Measurements from ENCODE around the gene PTGES. TPM values are rescaled to one million over a fixed set of nuclear protein-coding genes. Genes with fewer than 3 reads are reported as not detected.

Gene PTGES
- total RNA-seq, 2 experiments from 2014 or later = not detected

DNA sequence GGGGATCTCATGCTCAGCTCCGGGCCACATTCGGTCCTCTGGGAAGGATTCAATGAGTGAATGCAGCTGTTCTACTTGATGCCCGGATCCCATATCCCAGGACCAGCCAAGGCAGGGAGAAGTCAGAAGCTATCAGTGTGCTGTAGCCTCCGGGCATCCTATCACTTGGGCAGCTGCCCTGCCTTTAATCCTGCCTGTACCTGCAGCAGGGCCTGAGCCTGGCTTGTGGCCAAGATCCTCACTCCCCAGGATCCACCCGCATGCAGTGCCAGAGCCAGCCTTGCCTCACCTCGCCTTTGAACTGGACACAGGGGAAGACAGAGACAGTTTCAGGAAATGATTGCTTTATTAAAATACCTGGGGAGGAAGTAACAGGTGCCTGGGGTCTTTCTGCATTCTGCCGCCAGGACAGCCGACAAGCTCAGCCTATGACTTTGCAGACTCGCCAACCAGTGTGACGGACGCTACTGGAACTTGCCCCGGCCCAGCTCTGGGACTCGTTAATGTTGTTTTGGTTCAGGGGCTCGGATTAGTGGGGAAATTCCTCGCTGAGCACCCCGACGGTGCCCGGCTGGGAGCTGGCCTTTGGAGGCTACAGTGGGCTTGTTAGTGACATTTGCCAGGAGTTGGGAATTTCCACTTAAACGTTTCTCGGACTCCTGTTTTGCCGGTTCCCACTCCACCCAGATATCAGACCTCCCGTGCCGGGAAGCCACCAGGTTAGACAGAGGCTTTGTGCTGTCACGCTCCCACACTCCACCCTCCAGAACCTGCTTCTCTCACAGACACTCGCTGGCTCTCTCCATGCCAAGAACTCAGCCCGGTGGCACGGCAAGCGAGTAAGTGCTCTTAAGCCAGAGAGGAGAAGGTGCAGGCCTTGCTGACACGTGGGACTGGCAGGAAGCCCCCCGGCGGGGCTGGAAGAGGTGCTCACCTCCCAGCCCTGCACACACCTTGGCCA, 721 bp downstream of the PTGES start:
- CTCF ChIA-PET = interaction anchor here (1.3 to 1.7 kb wide), 3 partner anchors 11 to 38 kb away, joined by 4 to 5 read pairs (median 5); no protein-coding TSS in a partner anchor
- POLR2A ChIA-PET = no interaction called here

GRCh38 chr9:129750013-129750638, 2.7 kb downstream of the PTGES start:
- ChIA-PET POLR2A (interaction anchor here (0.6 kb wide), 1 partner anchor 37 kb away, joined by 3 read pairs; no protein-coding TSS in a partner anchor), CTCF (interaction anchor here (0.7 to 1.1 kb wide), 3 partner anchors 12 to 180 kb away, joined by 3 to 6 read pairs (median 4); no protein-coding TSS in a partner anchor)

GRCh38 chr9:129749575-129749974, 3.3 kb downstream of the PTGES start:
- ChIA-PET CTCF (interaction anchor here (0.7 to 1.1 kb wide), 3 partner anchors 12 to 179 kb away, joined by 3 to 6 read pairs (median 4); no protein-coding TSS in a partner anchor), POLR2A (interaction anchor here (0.6 kb wide), 1 partner anchor 59 kb away, joined by 3 read pairs; no protein-coding TSS in a partner anchor)

DNA sequence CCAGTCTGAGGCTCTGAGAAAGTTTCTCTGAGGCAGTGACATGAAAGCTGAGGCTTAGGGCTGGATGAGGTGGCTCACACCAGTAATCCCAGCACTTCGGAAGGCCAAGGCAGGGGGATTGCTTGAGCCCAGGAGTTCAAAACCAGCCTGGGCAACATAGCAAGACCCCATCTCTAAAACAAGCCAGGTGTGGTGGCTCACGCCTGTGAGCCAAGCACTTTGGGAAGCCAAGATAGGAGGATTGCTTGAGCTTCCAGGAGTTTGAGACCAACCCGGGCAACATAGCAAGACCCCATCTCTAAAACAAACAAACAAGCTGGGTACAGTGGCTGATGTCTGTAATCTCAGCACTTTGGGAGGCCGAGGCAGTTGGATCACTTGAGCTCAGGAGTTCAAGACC, 3.8 kb downstream of the PTGES start:
- ChIA-PET POLR2A (interaction anchor here (0.6 kb wide), 1 partner anchor 59 kb away, joined by 3 read pairs; no protein-coding TSS in a partner anchor), CTCF (interaction anchor here (1.1 kb wide), 1 partner anchor 22 kb away, joined by 6 read pairs; no protein-coding TSS in a partner anchor)

GRCh38 chr9:129748249-129748648, 4.6 kb downstream of the PTGES start:
- CTCF ChIA-PET = no interaction called here
- POLR2A ChIA-PET = no interaction called here

- ChIA-PET POLR2A (no interaction called here), CTCF (interaction anchor here (1.2 kb wide), 1 partner anchor 9 kb away, joined by 3 read pairs; no protein-coding TSS in a partner anchor)
These were observed 6.6 kb downstream of the PTGES start for GRCh38 chr9:129746092-129746777.

DNA sequence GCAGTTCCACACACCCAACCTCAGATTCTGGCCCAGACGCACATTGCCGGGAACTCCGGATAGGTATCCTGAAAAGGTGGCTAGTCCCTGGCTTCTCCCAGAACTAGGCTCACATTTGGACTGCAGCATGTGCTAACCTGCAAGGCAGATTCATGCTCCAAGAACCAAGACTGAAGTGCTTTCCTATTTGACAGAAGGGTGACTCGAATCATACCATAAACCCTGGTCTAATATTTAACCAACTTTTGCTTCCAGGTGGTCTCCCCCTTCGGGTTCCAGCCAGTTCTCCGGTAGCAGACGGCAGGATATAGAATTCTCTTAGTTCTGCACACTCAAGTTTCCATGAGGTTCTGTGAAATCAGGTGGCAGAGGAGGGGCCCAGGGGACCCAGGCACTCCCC, 7.6 kb downstream of the PTGES start:
- POLR2A ChIA-PET = no interaction called here
- CTCF ChIA-PET = interaction anchor here (1.2 kb wide), 1 partner anchor 8 kb away, joined by 3 read pairs; no protein-coding TSS in a partner anchor

DNA sequence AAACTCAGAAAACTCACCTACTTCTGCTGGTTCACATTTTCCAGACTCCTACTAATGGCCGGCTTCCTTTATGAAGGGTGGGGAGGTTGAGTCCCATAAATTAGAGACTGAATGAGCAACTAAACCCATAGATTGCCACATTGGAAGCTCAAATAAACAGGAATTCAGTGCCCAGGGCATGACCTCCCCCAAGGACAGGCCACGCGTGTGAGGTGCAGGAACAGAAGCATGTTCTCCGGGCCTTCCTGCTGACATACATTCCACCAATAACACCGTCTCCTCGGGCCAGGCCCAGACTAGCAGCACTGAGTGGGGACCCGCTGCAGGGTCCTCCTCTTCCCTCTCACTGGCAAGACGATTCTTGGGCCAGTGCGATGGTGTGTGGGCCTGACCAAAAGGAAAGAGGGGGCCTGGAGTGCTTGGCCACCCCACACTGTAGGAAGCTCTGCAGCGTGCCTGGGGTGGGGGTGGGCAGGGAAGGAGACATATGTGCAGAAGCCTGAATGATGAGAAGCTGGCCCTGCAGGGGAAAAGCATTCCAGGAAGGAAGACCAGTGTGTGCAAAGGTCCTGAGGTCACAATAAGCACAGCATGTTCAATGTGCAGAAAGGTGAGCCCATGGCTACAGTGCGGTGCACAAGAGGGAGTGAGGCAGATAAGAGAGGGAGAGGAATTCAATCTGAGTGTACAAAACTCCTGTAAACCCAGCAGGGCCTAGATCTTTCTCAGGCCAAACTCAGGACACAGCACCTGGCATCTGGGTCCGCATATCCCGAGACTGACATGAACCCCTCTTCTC, 12.0 kb downstream of the PTGES start:
- ChIA-PET CTCF (interaction anchor here (0.6 to 4.4 kb wide), 3 partner anchors 43 to 1275 kb away, joined by 3 to 35 read pairs (median 25); no protein-coding TSS in a partner anchor), POLR2A (interaction anchor here (0.6 kb wide), 2 partner anchors 36 to 496 kb away, joined by 4 to 5 read pairs; no protein-coding TSS in a partner anchor)

GRCh38 chr9:129740174-129740573, 12.7 kb downstream of the PTGES start:
- CTCF ChIA-PET = interaction anchor here (0.6 to 4.4 kb wide), 4 partner anchors 13 to 50 kb away, joined by 3 to 35 read pairs (median 26); no protein-coding TSS in a partner anchor
- POLR2A ChIA-PET = interaction anchor here (0.6 kb wide), 1 partner anchor 496 kb away, joined by 5 read pairs; no protein-coding TSS in a partner anchor

DNA sequence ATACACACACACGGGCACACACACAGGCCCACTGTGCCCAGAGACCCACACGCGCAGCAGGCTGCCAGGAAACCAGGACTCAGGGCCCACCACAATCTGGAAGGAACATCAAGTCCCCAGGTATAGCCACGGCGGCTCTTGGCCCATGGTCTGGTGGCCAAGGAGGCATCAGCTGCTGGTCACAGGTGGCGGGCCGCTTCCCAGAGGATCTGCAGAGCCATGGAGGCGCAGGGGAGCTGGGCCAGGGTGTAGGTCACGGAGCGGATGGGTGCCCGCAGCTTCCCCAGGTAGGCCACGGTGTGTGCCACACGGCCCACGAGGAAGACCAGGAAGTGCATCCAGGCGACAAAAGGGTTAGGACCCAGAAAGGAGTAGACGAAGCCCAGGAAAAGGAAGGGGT, 13.4 kb downstream of the PTGES start:
- CTCF ChIA-PET = interaction anchor here (0.6 to 4.4 kb wide), 6 partner anchors 13 to 141 kb away, joined by 3 to 35 read pairs (median 14); no protein-coding TSS in a partner anchor
- POLR2A ChIA-PET = no interaction called here

- CTCF ChIA-PET = interaction anchor here (0.6 to 4.4 kb wide), 25 partner anchors 8 to 1284 kb away, joined by 3 to 35 read pairs (median 3); partner anchors contain the start of gene PTGES
- POLR2A ChIA-PET = interaction anchor here (0.6 to 1.3 kb wide), 4 partner anchors 11 to 664 kb away, joined by 3 to 5 read pairs (median 4); no protein-coding TSS in a partner anchor
These were observed 15.2 kb downstream of the PTGES start for GRCh38 chr9:129737479-129738274.

DNA sequence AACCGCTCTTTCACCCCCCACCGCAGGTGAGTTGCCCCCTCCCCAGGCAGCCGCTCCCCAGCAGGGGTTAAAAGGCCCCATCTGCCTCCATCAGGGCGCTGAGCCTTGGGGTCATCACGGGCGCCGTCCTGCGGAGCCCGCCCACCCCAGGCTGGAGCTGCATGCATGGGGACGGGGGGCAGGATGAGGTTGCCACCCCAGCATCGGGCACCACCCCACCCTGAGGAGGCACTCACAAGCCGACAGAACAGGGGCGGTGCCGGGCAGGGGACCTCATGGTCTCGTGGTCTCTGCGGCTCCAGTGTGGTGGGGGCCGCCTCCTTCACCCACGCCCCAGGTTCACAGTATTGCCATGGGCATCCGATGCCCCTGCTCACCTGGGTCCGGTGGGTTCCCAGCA, 16.5 kb downstream of the PTGES start:
- CTCF ChIA-PET = interaction anchor here (0.6 to 4.4 kb wide), 3 partner anchors 48 to 1087 kb away, joined by 3 to 25 read pairs (median 3); no protein-coding TSS in a partner anchor
- POLR2A ChIA-PET = no interaction called here

DNA sequence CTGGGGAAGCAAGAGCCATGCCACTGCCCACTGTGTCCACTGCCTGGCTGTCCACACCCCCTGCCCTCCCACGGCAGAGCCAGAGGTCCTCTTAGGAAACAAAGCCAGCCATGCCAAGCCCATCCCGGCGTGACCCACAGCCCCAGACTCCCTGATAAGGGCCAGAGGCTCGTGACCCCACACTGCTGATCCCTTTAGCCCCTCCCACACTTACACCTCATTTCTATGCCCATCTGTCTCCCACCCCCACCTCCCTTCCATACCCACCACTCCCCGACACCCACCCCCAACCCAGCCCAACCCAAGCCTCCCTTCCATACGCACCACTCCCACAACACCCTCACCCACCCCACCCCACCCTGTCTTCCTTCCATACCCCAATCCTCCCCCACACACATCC, 17.3 kb downstream of the PTGES start:
- POLR2A ChIA-PET = no interaction called here
- CTCF ChIA-PET = no interaction called here

GRCh38 chr9:129733632-129733953, 19.2 kb downstream of the PTGES start:
- POLR2A ChIA-PET = no interaction called here

DNA sequence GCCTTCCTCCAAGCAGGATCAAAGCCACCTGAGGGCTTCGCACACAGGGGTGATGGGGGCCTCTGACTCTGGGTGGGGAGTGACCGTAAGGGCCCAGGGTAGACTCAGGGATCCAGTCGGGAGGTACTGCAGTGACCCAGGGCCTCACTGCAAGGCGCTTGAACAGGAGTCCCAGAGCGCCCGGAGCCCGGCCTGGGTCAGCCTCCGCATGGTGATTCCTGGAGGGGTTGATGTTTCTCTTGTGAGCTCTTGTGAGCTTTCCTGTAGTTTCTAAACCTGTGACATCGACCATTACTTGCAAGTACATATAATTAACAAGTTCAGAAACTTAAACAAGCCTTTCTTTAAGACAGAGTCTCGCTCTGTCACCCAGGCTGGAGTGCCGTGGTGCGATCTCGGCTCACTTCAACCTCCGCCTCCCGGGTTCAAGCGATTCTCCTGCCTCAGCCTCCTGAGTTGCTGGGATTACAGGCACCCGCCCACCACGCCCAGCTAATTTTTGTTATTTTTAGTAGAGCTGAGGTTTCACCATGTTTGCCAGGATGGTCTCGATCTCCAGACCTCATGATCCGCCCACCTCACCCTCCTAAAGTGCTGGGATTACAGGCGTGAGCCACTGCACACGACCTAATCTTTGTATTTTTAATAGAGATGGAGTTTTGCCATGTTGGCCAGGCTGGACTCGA, 19.8 kb downstream of the PTGES start:
- CTCF ChIA-PET = no interaction called here
- POLR2A ChIA-PET = no interaction called here

More at GRCh38 chr9:129733632-129733953, 19.2 kb downstream of the PTGES start:
- CTCF ChIA-PET = interaction anchor here (1.4 kb wide), 1 partner anchor 57 kb away, joined by 4 read pairs; no protein-coding TSS in a partner anchor

- CTCF ChIA-PET = no interaction called here
- POLR2A ChIA-PET = no interaction called here
These were observed 20.7 kb downstream of the PTGES start for GRCh38 chr9:129732100-129732499.
